Stimulated activated CD8-positive, alpha-beta memory T cell treated with anti-CD3 and anti-CD28 coated beads, Interleukin-7, amount 100 ng/mL, for 4 hours (primary cell): ENCODE measurements around the gene FAT3.

Experiments used
- DNase-seq, 2 donors: peaks; one replicate each; pipeline ENCODE4 v3.0.0-alpha.2; 2020; ENCODE audit warnings: low read depth in 2 of 2

Gene FAT3

DNA sequence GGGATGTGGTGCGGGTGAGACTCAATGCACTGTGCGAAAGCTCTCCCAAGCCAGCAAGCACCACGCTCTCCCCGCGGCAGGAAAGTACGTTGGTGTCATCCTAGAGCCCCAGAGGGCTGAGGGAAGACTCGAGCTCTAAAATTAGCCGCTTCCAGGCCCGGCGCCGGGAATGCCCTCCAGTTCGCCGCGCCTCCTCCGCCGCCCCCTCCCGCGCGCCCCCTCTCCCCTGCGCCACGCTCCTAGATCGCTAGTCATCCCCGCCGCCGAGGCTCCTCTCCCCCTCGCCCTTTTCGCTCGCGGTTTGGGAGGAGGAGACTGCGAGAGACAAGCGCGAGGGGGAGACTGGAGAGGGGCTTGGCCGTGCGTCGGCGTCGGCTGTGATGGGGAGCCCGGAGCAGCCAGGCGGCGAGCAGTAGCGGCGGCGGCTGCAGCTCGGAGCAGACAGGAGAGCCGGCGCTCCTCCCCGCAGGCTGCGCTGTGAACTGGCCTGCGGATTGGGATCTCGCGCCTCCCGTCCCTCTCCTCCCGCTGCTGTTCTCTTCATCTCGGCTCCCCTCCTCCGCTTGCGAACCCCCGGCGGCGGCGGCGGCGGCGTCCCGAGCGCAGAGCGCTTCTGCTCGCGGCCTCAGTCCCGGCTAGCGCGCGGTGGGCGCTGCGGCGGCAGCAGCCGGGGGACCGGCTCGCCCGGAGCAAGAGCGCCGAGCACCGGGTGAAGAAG, at the start of gene FAT3:
FAT3 (plus strand) TSS at position 412 of the 718 bp plus-strand sequence. CDS start 127,295 bp downstream, outside the sequence.
- no peak for DNase-seq

DNA sequence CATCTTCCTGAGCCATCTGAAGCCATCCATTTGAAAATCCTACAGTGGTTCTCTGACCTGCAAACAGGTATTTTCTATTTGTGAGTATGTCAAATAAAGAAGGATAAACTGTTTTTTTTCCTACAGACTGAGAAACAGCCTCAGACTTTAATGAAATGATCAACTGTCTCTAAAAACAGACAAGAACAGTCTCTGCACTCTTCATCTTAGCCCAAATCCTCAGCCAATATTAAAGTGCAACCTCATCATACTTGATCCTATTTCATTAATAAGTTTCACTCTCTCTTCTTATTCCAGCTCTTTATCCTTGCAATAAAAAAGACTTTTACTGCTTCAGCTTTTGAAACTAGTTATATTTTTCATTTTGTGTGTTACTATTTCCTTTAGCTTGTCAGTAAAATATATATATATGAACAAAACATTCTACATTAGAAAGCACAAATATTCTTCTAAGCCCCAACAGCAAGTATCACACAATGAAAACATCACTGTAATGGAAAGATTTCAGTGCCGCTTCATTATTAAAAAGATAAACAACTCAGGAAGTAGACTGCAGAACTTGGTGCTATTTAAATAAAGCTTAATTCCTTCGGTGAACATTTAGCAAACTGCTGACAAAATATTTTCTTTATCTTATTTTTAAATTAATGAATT, 45.5 kb upstream of the FAT3 start:
- no peak for DNase-seq

DNA sequence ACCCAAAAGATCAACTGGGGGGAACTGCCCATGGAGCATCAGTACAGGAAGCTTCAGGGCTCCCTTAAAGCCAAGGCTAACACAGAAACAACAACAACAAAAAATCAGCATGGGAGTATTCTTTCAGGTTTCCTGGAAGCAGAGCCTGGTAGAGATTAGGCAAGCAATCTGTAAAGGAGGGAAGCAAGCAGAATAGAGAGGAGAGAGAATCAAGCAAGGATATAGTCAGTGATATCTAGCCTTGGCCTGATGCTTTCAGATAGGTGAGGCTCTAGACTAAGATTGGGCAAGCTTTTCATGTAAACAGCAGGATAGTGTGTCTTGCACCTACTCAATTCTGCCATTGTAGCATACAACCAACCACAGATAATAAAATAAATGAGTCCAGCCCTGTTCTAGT, 44.4 kb upstream of the FAT3 start:
- no peak for DNase-seq

DNA sequence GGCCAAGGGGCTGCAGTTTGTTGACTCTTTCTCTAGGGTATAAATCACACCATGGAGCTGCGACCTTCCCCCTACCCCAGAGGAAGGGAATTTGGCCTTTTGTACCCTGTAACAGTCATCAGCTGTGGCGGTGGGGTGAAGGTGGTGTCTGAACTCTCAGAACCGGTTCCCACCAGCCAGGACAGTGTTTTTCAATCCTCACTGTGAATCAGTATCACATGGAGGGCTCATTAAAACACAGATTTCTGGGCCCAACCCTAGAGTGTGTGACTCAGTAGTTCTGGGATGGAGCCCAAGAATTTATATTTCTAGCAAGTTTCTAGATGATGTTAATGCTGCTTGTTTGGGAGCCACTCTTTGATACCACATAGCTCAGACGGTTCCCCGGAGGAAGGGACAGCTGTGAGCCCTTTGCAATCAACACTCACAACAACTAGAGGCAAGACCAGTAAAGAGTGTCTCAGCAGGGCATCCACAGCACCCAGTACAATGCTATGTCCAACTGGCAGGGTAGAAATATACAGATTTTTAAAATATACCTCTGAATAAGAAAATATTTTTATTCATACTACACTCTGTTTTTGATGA, 43.9 kb upstream of the FAT3 start:
- DNase-seq: no peak

DNA sequence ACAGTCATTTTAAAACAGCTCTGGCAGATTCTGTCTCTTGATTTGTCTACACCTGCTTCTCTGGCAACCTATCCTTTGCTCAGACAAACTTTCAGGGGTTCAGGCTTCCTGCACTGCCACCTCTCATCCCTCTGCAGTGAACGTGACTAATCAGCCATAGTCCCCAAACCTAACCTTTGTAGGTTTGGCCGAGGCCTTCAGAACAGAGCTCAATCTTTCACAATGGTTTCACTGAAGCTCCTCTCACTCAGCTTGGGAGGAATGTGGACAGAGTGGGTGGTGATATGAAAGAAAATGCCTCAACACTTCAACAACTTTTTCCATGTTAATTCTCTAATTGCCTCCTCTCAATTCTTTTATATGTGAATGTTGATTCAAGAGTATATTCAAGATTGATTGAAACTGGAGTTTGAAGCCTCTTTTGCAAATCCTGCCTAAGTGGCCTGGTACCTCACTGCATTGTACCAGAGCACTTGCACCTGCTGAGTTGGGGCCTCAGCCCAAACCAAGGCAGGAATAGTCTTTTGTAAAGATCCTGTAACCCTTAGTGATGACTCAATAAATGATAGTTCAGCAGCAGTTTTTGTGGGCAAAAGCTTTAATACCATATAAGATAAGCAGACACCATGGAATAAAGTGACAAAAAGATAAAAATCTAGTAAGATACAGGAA, 33.9 kb upstream of the FAT3 start:
- no peak for DNase-seq

DNA sequence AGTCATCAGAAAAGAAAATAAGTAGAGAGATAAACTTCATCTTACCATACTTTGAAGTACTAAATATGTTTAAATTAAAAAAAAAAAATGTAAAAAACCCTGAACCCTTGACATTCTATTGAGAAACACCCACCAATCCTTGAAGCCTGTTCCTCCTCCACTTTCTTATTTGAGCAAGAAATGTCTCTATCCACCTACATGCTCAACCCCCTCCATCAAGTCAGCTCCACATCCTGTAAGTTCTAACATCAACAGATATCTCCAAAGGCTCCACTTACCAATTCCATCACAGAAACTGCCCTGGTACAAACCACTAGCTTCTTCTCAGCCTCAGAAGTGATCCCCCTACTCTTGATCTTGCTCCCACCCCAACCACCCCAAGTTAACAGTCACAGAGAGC, 32.5 kb upstream of the FAT3 start:
- no peak for DNase-seq

DNA sequence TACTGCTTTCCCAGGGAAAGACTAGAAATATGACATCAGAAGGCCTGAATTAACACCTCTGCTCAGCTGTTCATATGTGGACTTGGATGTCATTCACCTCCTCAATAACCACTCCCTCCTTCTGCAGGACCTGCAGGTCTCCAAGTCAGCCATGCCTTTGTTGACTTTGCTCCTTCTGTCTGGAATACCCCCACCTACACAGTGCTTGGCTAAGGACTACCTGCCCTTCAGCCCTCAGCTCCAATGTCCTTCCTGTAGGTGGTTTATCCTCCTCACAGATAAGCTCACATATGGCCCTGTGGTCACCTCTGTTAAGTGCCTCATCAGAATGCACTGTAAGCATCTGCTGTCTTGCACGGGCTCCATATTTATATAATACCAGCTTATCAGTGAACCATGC, 26.4 kb upstream of the FAT3 start:
- DNase-seq: no peak

DNA sequence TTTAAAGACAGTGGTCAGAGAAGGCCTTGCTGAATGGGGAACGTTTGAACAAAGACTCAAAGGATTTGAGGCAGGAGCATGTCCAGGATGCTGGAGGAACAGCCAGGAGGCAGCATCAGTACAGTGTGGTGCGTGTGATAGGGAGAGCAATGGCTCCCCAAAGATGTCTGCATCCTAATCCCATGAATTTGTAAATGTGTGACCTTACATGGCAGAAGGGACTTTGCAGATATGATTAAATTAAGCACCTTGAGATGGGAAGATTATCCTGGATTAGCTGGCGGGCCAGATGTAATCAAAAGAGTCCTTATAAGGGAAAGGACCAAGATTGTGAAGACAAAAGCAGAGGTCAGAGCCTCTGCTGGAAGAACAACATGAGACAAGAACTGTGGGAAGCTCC, 24.6 kb upstream of the FAT3 start:
- no peak for DNase-seq

DNA sequence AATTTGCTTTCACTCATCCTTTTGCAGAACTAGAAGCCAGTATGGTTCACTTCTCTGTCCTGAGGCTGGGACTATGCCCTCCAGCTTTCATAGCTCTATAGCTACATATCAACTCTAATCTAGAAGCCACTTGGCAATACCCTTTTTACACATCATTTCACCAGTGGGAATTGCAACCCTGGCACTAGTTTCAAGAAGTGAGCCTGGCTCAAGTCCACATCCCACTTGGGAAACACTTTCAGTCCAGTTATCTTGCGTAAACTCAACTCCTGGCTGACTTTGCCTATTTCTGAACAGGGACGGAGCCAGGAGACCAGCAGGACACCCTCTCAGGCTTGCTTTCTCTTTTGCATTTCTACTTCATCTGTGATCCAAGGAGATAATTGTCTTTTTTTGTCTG, 19.9 kb upstream of the FAT3 start:
- DNase-seq: no peak

DNA sequence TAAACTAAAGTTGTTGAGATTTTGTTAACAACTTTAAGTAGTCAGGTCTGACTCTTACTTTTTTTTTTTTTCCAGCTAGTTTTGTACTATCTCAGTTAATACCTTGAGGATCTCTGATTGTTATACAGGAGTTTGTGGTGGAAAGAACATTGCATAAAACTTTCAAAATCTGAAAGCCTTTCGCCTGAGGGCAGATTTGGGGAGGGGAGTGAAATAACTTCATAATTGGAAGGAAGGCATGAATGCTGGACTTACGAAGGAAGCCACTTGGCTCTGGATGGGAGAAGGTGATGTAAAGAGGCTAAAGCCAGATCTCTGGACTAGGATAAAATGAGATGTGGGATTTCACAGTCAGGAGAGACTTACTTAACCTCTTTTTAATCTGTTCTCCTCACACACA, 18.2 kb upstream of the FAT3 start:
- no peak for DNase-seq

DNA sequence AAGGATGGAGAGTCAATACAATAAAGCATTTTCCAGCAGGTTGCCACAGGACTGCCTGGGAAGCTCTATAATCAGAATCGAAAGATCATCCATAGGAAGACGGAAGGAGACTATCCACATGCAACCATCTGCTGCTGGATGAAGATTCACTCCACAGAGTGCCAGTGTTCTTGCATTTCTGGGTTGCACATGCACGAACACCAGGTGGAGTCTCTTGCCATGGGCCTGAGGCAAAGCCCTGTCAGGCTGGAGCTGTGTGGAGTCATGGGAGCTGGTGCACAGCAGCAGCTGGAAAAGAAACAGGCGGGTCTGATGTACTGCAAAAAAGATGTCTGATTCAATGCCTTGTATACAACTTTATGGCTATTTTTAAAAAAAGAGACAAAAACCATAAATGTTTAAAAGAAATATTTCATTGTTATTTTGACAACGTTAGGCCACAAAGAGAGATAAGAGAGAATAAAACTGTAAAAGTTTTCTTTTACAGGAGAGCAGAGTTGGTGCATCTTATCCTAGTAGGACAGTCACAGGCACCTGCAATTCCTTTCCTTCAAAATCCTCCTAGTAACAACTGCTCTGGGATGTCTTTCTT, 12.9 kb upstream of the FAT3 start:
- no peak for DNase-seq

DNA sequence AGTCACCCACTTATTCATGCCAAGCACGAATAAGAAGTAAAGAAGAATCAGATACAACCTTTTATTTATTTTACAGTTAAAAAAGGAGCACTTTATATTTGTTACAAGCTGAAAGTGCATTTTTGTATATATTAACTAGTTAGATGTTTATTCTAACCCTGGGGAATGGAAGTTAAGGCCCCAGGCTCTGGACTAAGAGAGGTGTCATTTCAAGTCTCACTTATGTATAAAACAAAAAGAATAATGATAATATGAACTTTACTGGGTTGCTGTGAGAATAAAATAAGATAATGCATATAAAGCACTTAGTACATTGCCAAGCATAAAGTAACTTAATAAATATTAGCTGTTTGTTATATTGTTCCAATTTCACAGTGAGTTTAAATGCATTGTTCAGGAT, 12.1 kb upstream of the FAT3 start:
- DNase-seq: no peak

DNA sequence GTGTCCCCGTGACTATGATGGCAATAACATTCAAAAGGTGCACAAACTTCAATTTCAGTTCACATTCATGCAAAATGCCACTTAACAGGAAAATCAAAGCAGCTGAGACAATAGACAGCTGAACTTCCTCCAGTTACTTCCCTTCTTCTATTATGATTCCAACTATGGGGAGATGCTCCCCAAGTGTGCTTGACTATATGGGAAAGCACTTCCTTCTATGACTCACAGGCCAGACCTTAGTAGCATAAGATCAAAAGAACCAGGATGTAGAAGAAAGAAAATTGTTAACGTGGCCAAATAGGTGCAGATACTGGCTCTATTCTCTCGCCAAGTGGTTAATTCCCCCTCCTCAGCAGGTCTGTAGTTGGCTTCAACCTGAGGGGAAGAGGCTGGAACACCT, 7.8 kb upstream of the FAT3 start:
- DNase-seq: no peak

DNA sequence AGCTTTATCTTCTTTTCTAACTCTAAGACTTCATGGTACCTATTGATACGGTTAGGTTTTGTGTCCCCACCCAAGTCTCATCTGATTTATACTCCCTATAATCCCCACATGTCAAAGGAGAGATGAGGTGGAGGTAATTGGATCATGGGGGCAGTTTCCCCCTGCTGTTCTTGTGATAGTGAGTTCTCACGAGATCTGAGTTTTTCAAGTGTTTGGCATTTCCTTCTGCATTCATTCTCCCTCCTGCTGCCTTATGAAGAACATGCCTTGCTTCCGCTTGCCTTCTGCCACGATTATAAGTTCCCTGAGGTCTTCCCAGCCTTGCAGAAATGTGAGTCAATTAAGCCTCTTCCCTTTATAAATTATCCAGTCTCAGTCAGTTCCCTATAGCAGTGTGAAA, 5.1 kb upstream of the FAT3 start:
- no peak for DNase-seq

DNA sequence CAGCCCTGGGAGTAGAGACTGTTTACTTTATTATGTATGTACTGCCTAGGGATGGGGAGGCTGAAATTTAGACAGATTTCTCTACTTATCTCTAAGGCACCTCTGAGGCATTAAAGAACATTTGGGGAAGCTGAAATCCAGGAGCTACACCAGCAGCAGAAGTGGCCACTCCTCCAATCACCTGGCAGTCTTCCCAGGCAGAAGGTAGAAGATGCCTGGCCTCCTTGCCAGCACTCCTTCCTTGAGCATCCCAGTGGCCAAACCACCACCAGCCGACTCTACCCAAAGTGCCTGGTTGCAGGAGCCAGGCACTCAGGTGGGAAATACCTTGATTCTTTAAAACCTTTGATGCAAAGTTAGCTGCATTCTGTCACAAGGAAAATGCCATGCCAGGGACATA, 1.9 kb upstream of the FAT3 start:
- no peak for DNase-seq

DNA sequence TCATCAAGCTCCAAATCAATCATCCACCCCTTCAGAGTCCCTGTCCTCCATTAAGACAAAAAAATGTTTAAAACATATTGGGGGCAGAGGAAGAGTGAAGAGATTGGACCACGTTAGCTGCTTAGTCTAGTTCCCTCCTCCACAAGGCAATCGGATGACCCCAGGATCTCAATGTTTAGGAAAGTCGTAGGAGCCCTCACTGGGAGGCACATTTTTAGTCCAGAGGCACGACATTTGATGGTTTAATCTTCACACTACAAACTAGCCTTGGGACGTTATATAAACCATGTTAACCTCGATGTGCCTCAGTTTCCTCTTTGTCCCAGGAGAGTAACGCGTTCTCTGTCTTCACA, 588 bp upstream of the FAT3 start:
- no peak for DNase-seq

DNA sequence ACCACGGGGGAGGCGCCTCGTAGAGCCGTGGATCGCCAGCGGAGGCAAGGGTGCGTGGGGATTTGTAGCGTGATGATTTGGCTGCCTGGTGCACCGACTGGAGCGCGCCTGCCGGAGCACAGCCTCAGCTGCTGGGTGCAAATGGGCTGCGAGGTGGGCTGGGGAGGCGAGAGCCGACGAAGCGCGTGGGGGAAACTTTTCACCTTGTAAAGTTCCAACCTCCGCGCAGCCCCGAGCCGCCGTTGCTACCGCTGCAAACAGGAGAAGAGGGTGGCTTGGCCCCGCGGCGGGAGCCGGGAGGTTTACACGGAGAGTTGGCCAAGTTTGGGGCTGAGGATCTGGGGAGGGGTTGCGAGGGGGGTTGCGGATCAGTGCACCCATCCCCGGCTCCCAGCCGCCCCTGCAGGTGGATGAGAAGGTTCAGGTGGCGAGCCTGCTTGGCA, 528 bp downstream of the FAT3 start:
- no peak for DNase-seq

DNA sequence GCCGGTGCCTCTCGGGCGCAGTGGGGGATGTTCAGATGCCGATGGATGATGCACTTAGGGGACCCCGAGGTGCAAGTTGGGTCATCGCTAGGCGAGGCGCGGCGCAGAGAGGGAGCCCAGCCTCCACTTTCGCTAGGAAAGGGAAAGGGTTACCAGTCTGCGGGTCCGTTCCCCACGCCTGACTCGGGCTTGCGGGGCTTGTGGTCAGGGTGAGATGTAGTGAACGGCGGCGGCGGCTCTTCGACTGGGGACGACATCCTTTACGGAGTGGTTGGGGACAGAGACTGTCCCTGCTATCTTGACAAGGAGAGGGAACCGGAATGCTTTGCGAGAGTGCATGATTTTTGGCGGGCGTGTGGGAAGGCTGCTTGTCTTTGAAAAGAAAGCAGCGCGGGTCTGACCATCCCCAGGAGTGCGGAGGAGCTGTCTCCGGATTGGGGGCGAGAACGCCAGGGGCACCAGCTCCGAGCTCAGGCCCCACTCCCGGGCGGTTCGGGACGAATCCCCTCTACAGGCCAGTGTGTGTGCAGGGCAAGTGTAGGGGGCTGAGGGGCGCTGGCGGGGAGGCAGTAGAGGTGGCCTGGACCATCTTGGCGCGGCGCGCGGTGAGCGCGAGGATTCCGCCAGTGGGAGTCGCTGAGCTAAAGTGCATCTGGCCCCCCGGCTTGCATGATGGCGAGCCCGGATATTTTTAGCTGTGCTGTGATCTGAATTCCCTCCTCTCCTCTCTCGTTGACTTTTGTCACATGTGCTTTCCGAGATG, 1.1 kb downstream of the FAT3 start:
- DNase-seq: no peak

DNA sequence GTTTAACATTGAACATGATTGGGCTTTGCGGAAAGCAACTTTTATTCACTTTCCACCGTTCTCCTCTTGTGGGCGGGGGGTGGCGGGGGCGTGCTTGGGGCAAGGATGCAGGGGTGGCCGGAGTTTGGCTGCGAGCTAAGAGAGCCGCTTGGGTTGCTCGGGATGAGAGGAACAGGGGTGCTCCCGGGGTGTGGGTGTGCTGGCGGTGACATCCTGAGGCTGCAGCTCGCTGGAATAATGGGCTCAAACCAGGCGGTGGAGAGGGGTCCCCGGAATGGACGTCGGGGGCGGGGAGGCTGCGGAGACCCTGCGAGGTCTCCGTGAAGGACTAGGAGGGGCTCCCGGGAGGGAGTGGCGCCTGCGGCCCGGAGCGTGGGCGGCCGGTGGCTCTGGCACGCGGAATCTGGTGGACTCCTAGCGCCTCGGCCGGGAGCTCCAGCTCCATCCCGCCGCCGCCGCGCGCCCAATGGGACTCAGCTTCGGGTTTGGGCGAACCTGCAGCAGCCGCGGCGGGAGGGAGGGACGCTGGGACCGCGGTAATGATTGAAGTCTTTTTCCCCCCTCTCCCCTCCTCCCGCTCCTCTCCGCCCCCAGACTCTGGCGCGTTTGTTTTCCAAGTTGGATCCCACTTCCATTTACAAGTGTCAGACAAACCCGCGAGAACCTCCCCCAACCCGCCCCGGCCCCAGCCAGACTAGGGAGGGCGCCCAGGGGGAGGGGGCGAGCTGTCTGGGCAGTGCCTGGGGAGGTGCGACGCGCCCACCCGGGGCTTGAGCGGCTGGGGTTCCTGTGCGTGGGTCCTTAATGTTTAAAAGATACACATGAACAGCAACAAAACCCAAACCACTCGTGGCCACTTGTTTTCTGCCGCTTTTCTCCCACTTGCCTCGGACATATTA, 2.0 kb downstream of the FAT3 start:
- no peak for DNase-seq

DNA sequence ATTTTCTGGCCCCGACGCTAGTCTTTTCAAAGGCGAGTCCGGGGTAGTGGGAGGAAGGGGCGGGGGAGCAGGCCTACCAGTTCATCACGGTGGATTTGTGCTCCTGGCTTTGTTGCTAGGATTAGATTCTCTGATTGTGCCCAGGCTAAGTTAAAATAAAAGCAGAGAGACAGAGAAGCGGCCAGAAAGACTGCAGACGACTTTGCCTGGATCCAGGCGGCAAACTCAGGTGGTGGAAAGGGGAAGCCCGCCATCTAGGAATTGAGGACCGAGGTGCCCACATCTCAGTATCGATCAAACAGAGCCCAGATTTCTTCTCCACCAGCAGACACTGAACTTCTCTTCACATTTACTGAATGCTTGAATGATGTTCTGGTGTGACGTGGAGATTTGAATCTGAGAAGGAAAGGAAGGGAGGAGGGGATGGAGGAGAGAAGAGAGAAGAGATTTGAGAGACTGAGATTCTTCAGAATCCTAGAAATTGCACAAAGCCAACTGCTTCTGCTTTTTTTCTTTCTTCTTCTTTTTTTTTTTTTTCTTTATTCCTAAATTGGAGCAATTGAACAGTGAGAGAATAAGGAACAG, 2.7 kb downstream of the FAT3 start:
- no peak for DNase-seq
